DOHH2 (cell line): ENCODE measurements around the gene STARD4.

Experiments
- CTCF ChIP-seq: fragments of 200-600 bp; sonication (generic); IDR thresholded peaks from one replicate; pipeline ENCODE4 v1.5.1; 2014; ENCODE audit warnings: antibody characterized with exemption, mild to moderate bottlenecking, low read depth, low read length; ENCODE audit not compliant: poor library complexity, severe bottlenecking
- EZH2phosphoT487 ChIP-seq: fragments of 200-600 bp; sonication (generic); IDR thresholded peaks from 2 replicates; pipeline ENCODE4 v1.6.1; 2017; ENCODE audit warnings: borderline replicate concordance, mild to moderate bottlenecking, antibody characterized with exemption, low read length, moderate library complexity, mixed read lengths

- TF ChIP-seq CTCF (no peak), EZH2phosphoT487 (no peak)
These were observed 32.0 kb downstream of the STARD4 start for GRCh38 chr5:111480346-111480745.
